ENCODE measurements around the gene ASTN2. TPM values are rescaled to one million over a fixed set of nuclear protein-coding genes. Genes with fewer than 3 reads are reported as not detected.

ASTN2 gene
- total and polyA plus RNA-seq, 2 experiments from 2014 or later: 7.0 to 24.6 TPM

GRCh38 chr9:116749772-116750171 is 665.1 kb downstream of the ASTN2 start (continued):
- TF ChIP-seq ZNF462 (CRISPR knock-in tag; IDR thresholded peaks at IDR 0.05) (no peak), JUNB (IDR thresholded peaks at IDR 0.05; ENCODE audit: unreplicated experiment) (no peak), ZNF114 (CRISPR knock-in tag; IDR thresholded peaks at IDR 0.05) (no peak), EZH2 (IDR thresholded peaks at IDR 0.05; ENCODE audit: low read depth, unreplicated experiment) (no peak)

GRCh38 chr9:116749176-116749575 is 665.7 kb downstream of the ASTN2 start:
- Histone ChIP-seq H3K36me3 (ENCODE audit: insufficient read depth) (no peaks in the 10 kb centered on the region), H3K79me2 (replicated peaks; ENCODE audit: insufficient read depth) (no peaks in the 10 kb centered on the region), H3K4me3 (no peak overlapping the region), H3K4me2 (no peak overlapping the region), H3K27me3 (ENCODE audit: insufficient read depth) (no peaks in the 10 kb centered on the region), H3K4me1 (ENCODE audit: insufficient read depth) (no peaks in the 10 kb centered on the region; the same call in 1 of the 2 replicates), H2AFZ (no peak overlapping the region), H4K20me1 (replicated peaks; ENCODE audit: insufficient read depth) (no peaks in the 10 kb centered on the region; the same call in 1 of the 2 replicates), H3K9me2 (ENCODE audit: insufficient read depth) (no peaks in the 10 kb centered on the region), H3F3A (replicated peaks; ENCODE audit: low read depth) (no peaks in the 10 kb centered on the region), H3K27ac (ENCODE audit: low read depth) (no peak overlapping the region)
- Mint-ChIP-seq H3K9me3 (no peaks in the 10 kb centered on the region), H3K36me3 (ENCODE audit: low read depth) (no peaks in the 10 kb centered on the region), H3K4me1 (peaks cover 18% of the 10 kb centered on the region), H3K27me3 (ENCODE audit: insufficient read depth, low read depth, poor library complexity) (peaks cover 2% of the 10 kb centered on the region), H3K4me3 (no peak overlapping the region), H3K27ac (no peak overlapping the region)
- no peak for ATAC-seq
- no peak for DNase-seq (ENCODE audit: low spot score)
- TF ChIP-seq JUNB (IDR thresholded peaks at IDR 0.05; ENCODE audit: unreplicated experiment) (no peak), ZNF462 (CRISPR knock-in tag; IDR thresholded peaks at IDR 0.05) (no peak), EZH2phosphoT487 (IDR thresholded peaks at IDR 0.05; ENCODE audit: unreplicated experiment) (no peak), ZNF114 (CRISPR knock-in tag; IDR thresholded peaks at IDR 0.05) (no peak), EZH2 (IDR thresholded peaks at IDR 0.05; ENCODE audit: low read depth, unreplicated experiment) (no peak), NANOG (IDR thresholded peaks at IDR 0.05; ENCODE audit: borderline replicate concordance) (no peak), ETS1 (IDR thresholded peaks at IDR 0.05) (no peak)

Data from GM23338 (cell line).